ENCODE results near the gene CMTM7. TPM values are rescaled to one million over a fixed set of nuclear protein-coding genes. Genes with fewer than 3 reads are reported as not detected.

Gene CMTM7
- total and polyA plus RNA-seq, 2 of the 8 experiments (the other 6 are each of a cell fraction or from before 2014, with no cell fraction given): 33.3 to 65.8 TPM

DNA sequence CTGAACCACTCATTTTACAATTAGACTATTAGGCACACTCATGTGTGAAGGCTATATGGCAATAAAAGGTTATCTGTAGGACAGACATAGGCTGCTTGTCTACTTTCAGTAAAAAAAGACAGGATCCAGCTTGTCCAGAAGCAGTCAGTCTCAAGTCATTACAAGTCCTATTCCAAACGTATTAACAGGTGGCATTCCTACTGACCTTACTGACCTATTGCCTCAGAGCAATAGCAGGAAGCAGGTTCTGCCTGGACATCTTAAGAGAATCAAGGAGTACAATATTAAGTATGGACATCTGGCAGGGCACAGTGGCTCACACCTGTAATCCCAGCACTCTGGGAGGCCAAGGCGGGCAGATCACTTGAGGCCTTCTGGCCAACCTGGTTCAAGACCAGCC is 104.0 kb downstream of the CMTM7 start:
- 97% methylated on average over 2 of the region's 2 CpGs; no CpG with 5 or more reads in 1 of the 2 experiments for WGBS, 2 experiments (ENCODE audit: extremely low coverage in 1 of 2, insufficient coverage in 1 of 2, insufficient read length in 1 of 2, insufficient replicate concordance in 2 of 2, low coverage in 1 of 2, low lambda C conversion rate in 2 of 2, missing lambda C conversion rate in 1 of 2)
- ChIA-PET POLR2A (ENCODE audit: partially characterized antibody) (interaction anchor here (1.1 kb wide), 1 partner anchor 75 kb away, joined by 3 read pairs; the partner anchor contains the start of gene DYNC1LI1), CTCF (ENCODE audit: partially characterized antibody) (interaction anchor here (0.8 kb wide), 1 partner anchor 169 kb away, joined by 4 read pairs; no protein-coding TSS in a partner anchor)
- Histone ChIP-seq H2BK15ac (ENCODE audit: low read length) (no peak overlapping the region), H4K8ac (ENCODE audit: extremely low read depth, insufficient read depth, low read length) (no peak overlapping the region), H4K20me1 (replicated peaks in 1 of 2; ENCODE audit: control insufficient read depth in 1 of 2, insufficient read depth in 2 of 2, low read length in 2 of 2) (peaks cover 0 to 5% of the 10 kb centered on the region in 2 experiments), H3K56ac (replicated peaks; ENCODE audit: insufficient read length, low read depth, low read length) (no peak overlapping the region), H3K27ac (ENCODE audit: low read depth, low read length) (no peak overlapping the region), H3K36me3 (ENCODE audit: control insufficient read depth in 2 of 4, insufficient read depth in 4 of 4, low read length in 3 of 4) (peaks cover 0 to 4% (median 0%) of the 10 kb centered on the region in 4 experiments; a peak in 1 of 8 replicates), H3K27me3 (replicated peaks in 1 of 4; ENCODE audit: control insufficient read depth in 3 of 4, extremely low read depth in 1 of 4, insufficient read depth in 3 of 4, low read length in 3 of 4) (no peaks in the 10 kb centered on the region), H3K23ac (ENCODE audit: insufficient read length) (no peak overlapping the region), H3K79me2 (ENCODE audit: control insufficient read depth in 1 of 2, insufficient read depth in 2 of 2, low read length in 2 of 2) (peaks cover 0 to 55% of the 10 kb centered on the region in 2 experiments; a peak in 2 of 4 replicates), H3K79me1 (ENCODE audit: low read depth, low read length) (no peaks in the 10 kb centered on the region; the same call in 1 of the 2 replicates), H2BK120ac (replicated peaks; ENCODE audit: low read depth, low read length) (no peak overlapping the region), H3K18ac (ENCODE audit: extremely low read depth, low read length) (no peak overlapping the region), H4K5ac (ENCODE audit: insufficient read length, low read depth, low read length) (no peak overlapping the region), H3K4me3 (ENCODE audit: extremely low read depth in 1 of 4, insufficient read depth in 2 of 4, low read depth in 3 of 4, low read length in 4 of 4) (no peak overlapping the region), H3K9ac (replicated peaks in 1 of 4; ENCODE audit: extremely low read depth in 1 of 4, low read depth in 3 of 4, low read length in 3 of 4) (no peak overlapping the region), H2AFZ (ENCODE audit: low read length) (no peak overlapping the region), H2BK12ac (ENCODE audit: low read depth, low read length) (no peak overlapping the region), H2BK20ac (ENCODE audit: low read length) (no peak overlapping the region), H3K9me3 (ENCODE audit: insufficient read depth in 2 of 2, low read depth in 1 of 2, low read length in 1 of 2) (no peaks in the 10 kb centered on the region), H3K4ac (replicated peaks; ENCODE audit: insufficient read length, low read depth, low read length) (no peak overlapping the region), H2AK5ac (ENCODE audit: low read depth, low read length) (no peak overlapping the region), H4K91ac (replicated peaks; ENCODE audit: insufficient read length, low read length) (no peak overlapping the region), H3K14ac (ENCODE audit: insufficient read length) (no peak overlapping the region), H3K23me2 (ENCODE audit: low read depth, low read length) (no peaks in the 10 kb centered on the region), H3K4me1 (replicated peaks in 1 of 4; ENCODE audit: control insufficient read depth in 3 of 4, insufficient read depth in 4 of 4, low read length in 3 of 4) (no peaks in the 10 kb centered on the region), H2BK5ac (ENCODE audit: low read depth, low read length) (no peak overlapping the region), H3K4me2 (ENCODE audit: insufficient read depth in 1 of 2, low read depth in 2 of 2, low read length in 2 of 2) (no peak overlapping the region)
- DNase-seq (ENCODE audit: low read depth in 1 of 2, low spot score in 2 of 2): no peak
- no peak for FAIRE-seq
- TF ChIP-seq HDAC6 (IDR thresholded peaks at IDR 0.05; ENCODE audit: low read depth, low read length) (no peak), BACH1 (IDR thresholded peaks at IDR 0.05; ENCODE audit: low read length) (no peak), ATF2 (IDR thresholded peaks at IDR 0.05; ENCODE audit: low read length) (no peak), TBP (IDR thresholded peaks at IDR 0.05; ENCODE audit: low read depth, low read length) (no peak), NRF1 (IDR thresholded peaks at IDR 0.05; ENCODE audit: low read depth, low read length) (no peak)
